ENCODE results near the gene FAM149A. TPM values are rescaled to one million over a fixed set of nuclear protein-coding genes. Genes with fewer than 3 reads are reported as not detected.

Gene FAM149A
- total and polyA plus RNA-seq, 2 donors (not counting 1 experiment from before 2014, with no cell fraction given): 0.12 TPM; not detected in 1

DNA sequence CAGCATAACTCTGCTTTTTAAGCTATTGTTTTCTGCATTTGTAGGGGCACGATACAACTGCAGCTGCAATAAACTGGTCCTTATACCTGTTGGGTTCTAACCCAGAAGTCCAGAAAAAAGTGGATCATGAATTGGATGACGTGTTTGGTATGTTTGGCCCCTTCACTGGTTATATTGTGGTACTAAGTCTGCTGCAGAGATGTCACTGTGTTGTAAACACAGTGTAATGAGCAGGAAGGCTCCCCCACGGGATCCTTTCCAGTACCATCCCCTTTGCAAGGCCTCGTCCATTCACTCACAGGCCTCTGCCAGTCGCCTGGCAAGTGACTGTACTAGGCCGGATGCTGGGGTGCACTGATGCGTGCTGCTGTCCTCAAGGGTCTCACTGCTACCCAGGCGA lies 100.7 kb downstream of the FAM149A start:
- H4K20me1 ChIP-seq (ENCODE audit: control insufficient read depth, insufficient read depth, low read length, poor library complexity, severe bottlenecking): no peaks in the 10 kb centered on the region
- ChIA-PET POLR2A (no interaction called here), CTCF (no interaction called here)
- H3K9ac ChIP-seq (ENCODE audit: low read length): no peak overlapping the region
- TF ChIP-seq, protein P1, sequence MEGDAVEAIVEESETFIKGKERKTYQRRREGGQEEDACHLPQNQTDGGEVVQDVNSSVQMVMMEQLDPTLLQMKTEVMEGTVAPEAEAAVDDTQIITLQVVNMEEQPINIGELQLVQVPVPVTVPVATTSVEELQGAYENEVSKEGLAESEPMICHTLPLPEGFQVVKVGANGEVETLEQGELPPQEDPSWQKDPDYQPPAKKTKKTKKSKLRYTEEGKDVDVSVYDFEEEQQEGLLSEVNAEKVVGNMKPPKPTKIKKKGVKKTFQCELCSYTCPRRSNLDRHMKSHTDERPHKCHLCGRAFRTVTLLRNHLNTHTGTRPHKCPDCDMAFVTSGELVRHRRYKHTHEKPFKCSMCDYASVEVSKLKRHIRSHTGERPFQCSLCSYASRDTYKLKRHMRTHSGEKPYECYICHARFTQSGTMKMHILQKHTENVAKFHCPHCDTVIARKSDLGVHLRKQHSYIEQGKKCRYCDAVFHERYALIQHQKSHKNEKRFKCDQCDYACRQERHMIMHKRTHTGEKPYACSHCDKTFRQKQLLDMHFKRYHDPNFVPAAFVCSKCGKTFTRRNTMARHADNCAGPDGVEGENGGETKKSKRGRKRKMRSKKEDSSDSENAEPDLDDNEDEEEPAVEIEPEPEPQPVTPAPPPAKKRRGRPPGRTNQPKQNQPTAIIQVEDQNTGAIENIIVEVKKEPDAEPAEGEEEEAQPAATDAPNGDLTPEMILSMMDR (IDR thresholded peaks at IDR 0.05): no peak
- no peak for TF ChIP-seq EZH2 (IDR thresholded peaks at IDR 0.05; ENCODE audit: borderline replicate concordance, insufficient read depth, low read depth, low read length, poor library complexity, severe bottlenecking)
- H3K4me3 ChIP-seq (ENCODE audit: control extremely low read depth in 1 of 5, extremely low read depth in 1 of 5, insufficient read depth in 1 of 5, low read depth in 2 of 5, low read length in 4 of 5): no peak overlapping the region
- H3K4me3 Mint-ChIP-seq: no peak overlapping the region
- H3K27ac Mint-ChIP-seq: no peak overlapping the region
- peaks cover 8% of the 10 kb centered on the region for H3K9me3 Mint-ChIP-seq (ENCODE audit: insufficient read depth)
- H3K4me1 Mint-ChIP-seq: peaks cover 20% of the 10 kb centered on the region
- no peak overlapping the region for H3K4me2 ChIP-seq (replicated peaks; ENCODE audit: low read depth, low read length, poor library complexity, severe bottlenecking)
- DNase-seq: no peak
- no peak overlapping the region for H3K27ac ChIP-seq (ENCODE audit: low read length in 2 of 2)
- intact Hi-C loops (cut with micrococcal nuclease): no loop called here
- H2AFZ ChIP-seq (ENCODE audit: insufficient read depth, low read depth, low read length, poor library complexity, severe bottlenecking): no peak overlapping the region
- no peaks in the 10 kb centered on the region for H3K27me3 ChIP-seq (replicated peaks in 1 of 4; ENCODE audit: control extremely low read depth in 1 of 4, control insufficient read depth in 3 of 4, insufficient read depth in 4 of 4, low read length in 3 of 4)
- peaks cover 0 to 4% of the 10 kb centered on the region in 2 donors for H3K4me1 ChIP-seq (ENCODE audit: control insufficient read depth in 2 of 2, insufficient read depth in 2 of 2, low read length in 2 of 2)
- H3K27me3 Mint-ChIP-seq: no peaks in the 10 kb centered on the region
- no peaks in the 10 kb centered on the region for H3K36me3 ChIP-seq (replicated peaks in 1 of 2; ENCODE audit: control extremely low read depth in 1 of 2, control insufficient read depth in 1 of 2, extremely low read depth in 1 of 2, insufficient read depth in 2 of 2, low read length in 1 of 2)
- H3K79me2 ChIP-seq (ENCODE audit: control insufficient read depth, insufficient read depth, low read length): no peaks in the 10 kb centered on the region
- no peak for ATAC-seq (ENCODE audit: low read depth)
- 76% methylated on average over 7 of the region's 8 CpGs for WGBS (ENCODE audit: insufficient coverage)
- H3K9me3 ChIP-seq (ENCODE audit: control extremely low read depth in 1 of 3, control insufficient read depth in 2 of 3, insufficient read depth in 1 of 3, low read length in 2 of 3): peaks cover 0 to 7% (median 3%) of the 10 kb centered on the region in 3 donors

DNA sequence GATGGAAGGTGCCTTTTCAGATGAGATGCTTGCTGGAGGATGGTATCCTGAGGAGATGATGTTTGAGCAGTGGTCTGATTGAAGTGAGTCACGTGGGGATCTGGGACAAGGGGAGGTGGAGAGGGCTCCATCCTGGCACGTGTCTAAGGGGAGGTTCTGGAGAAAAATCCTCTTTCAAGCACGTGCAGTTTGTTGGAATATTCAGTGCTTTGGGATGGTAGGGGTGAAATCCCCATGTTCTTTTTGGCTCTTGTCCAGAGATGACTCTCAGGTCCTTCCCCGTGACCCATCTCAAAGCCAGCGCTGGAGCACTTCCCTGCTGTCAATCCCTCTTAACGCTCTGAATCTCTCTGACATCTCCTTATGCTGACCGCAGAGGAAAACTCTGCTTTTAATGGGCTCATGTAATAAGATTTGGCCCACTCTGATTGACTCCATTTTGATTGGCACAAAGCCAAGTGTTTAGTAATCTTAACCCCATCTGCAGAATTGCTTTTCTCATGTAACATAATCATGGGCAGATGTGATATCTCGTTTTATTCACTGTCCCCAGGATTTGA lies 112.0 kb downstream of the FAM149A start:
- H3K79me2 ChIP-seq (ENCODE audit: control insufficient read depth, insufficient read depth, low read length): no peaks in the 10 kb centered on the region
- Mint-ChIP-seq H3K27ac (no peak overlapping the region), H3K27me3 (peaks cover 18% of the 10 kb centered on the region), H3K4me3 (no peak overlapping the region), H3K9me3 (ENCODE audit: insufficient read depth) (no peaks in the 10 kb centered on the region), H3K4me1 (no peaks in the 10 kb centered on the region)
- H3K4me2 ChIP-seq (replicated peaks; ENCODE audit: low read depth, low read length, poor library complexity, severe bottlenecking): no peak overlapping the region
- CTCF ChIA-PET: no interaction called here
- no peaks in the 10 kb centered on the region for H3K9me3 ChIP-seq (ENCODE audit: control extremely low read depth in 1 of 3, control insufficient read depth in 2 of 3, insufficient read depth in 1 of 3, low read length in 2 of 3)
- H3K36me3 ChIP-seq (replicated peaks in 1 of 2; ENCODE audit: control extremely low read depth in 1 of 2, control insufficient read depth in 1 of 2, extremely low read depth in 1 of 2, insufficient read depth in 2 of 2, low read length in 1 of 2): no peaks in the 10 kb centered on the region
- H4K20me1 ChIP-seq (ENCODE audit: control insufficient read depth, insufficient read depth, low read length, poor library complexity, severe bottlenecking): no peaks in the 10 kb centered on the region
- intact Hi-C loops (cut with micrococcal nuclease): no loop called here
- WGBS (ENCODE audit: insufficient coverage): 88% methylated on average over 5 of the region's 8 CpGs
- peaks cover 0 to 3% (median 0%) of the 10 kb centered on the region in 4 experiments for H3K27me3 ChIP-seq (replicated peaks in 1 of 4; ENCODE audit: control extremely low read depth in 1 of 4, control insufficient read depth in 3 of 4, insufficient read depth in 4 of 4, low read length in 3 of 4)
- DNase-seq (no peak), ATAC-seq (ENCODE audit: low read depth) (no peak)
- no peak overlapping the region for H3K27ac ChIP-seq (ENCODE audit: low read length in 2 of 2)
- no peak overlapping the region for H2AFZ ChIP-seq (ENCODE audit: insufficient read depth, low read depth, low read length, poor library complexity, severe bottlenecking)
- no peak overlapping the region for H3K9ac ChIP-seq (ENCODE audit: low read length)
- H3K4me3 ChIP-seq (ENCODE audit: control extremely low read depth in 1 of 5, extremely low read depth in 1 of 5, insufficient read depth in 1 of 5, low read depth in 2 of 5, low read length in 4 of 5): no peak overlapping the region
- POLR2A ChIA-PET: no interaction called here
- TF ChIP-seq EZH2 (IDR thresholded peaks at IDR 0.05; ENCODE audit: borderline replicate concordance, insufficient read depth, low read depth, low read length, poor library complexity, severe bottlenecking): no peak
- TF ChIP-seq, protein P1 (IDR thresholded peaks at IDR 0.05): no peak
- H3K4me1 ChIP-seq (ENCODE audit: control insufficient read depth in 2 of 2, insufficient read depth in 2 of 2, low read length in 2 of 2): no peaks in the 10 kb centered on the region

Data from B cell (primary cell).